ENCODE measurements around the gene RECK.

RECK gene

DNA sequence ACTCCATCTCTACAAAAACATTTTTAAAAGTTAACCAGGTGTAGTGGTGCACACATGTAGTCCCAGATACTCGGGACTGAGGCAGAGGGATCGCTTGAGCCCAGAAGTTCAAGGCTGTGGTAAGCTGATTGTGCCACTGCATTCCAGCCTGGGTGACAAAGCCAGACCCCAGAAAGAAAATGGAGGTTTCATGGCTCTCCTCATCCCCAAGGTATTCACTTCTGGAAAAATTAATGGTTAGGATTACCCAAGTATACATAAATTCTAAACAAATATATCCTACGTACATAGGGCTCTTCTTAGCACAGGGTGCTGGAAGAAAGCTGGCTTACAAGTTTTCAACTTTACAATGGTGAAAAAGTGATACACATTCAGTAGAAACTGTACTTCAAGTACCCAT lies 18.6 kb upstream of the RECK start:
- H3K27ac Mint-ChIP-seq, result no peak overlapping the region
- no peaks in the 10 kb centered on the region for H3K36me3 Mint-ChIP-seq
- peaks cover under 1% of the 10 kb centered on the region for H3K4me1 Mint-ChIP-seq
- H3K9me3 Mint-ChIP-seq, result no peaks in the 10 kb centered on the region
- ATAC-seq (no peak), DNase-seq (ENCODE audit: low spot score in 2 of 2) (no peak)
- no peak overlapping the region for H3K4me3 Mint-ChIP-seq

DNA sequence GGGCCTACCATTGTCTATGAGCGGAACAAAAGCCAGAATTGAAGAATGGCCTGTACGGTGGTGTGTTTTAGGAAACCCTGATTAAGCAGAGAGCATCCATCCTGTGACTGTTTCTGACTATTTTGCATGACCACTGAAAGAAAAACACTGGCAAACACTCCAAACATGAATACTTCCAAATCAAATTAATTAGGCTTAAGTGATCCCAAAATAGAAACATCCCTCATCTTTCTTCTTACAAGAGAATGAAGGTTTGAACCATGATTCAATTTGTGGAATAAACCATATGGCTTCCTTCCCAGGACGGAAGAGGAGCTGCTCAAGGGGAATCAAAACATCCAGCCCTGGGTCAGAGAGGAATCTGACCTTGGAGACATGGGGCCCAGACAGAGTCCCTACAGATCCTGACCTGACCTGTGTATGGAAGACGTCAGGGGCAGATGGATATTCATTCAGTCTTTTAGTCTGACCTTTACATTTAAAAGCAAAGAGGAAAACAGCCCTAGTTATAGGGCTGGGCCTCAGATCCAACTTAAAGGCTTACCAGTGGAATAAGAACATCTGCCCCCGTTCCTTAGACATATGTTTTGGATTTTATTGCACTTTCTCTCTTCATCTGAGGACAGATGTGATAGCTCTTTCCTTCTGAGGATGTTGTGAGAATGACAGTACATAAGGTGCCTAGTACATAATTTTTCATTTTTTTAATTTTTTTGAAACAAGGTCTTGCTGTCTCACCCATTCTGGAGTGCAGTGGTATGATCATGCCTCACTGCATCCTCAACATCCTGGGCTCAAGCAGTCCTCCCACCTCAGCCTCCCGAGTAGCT lies 17.6 kb upstream of the RECK start:
- ATAC-seq (no peak), DNase-seq (ENCODE audit: low spot score in 2 of 2) (no peak)
- H3K4me1 Mint-ChIP-seq, result peaks cover 6% of the 10 kb centered on the region
- no peak overlapping the region for H3K4me3 Mint-ChIP-seq
- H3K9me3 Mint-ChIP-seq, result no peaks in the 10 kb centered on the region
- peak overlapping the region; percentile 58 for H3K27ac Mint-ChIP-seq
- H3K36me3 Mint-ChIP-seq, result no peaks in the 10 kb centered on the region

DNA sequence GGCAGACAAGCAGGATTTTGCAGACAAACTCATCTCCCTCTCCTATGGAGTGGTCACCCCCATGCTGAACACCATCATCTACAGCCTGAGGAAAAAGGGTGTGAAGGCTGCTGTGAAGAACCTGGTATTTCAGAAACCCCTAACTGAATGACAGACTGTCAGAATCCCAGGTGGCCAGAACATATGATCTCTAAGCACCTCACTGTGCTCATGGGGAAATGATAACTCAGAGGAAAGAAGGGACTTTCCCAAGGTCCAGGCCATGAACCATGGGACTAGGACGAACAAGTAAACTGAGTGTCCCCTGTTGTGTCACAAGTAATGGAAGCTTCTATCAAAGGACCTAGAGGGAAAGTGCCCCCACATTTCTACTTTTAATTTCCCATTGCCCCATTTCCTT lies 14.7 kb upstream of the RECK start:
- peaks cover 6% of the 10 kb centered on the region for H3K4me1 Mint-ChIP-seq
- no peak for ATAC-seq
- DNase-seq (ENCODE audit: low spot score in 2 of 2), result no peak
- no peak overlapping the region for H3K4me3 Mint-ChIP-seq
- no peak overlapping the region for H3K27ac Mint-ChIP-seq
- H3K36me3 Mint-ChIP-seq, result no peaks in the 10 kb centered on the region
- H3K9me3 Mint-ChIP-seq, result no peaks in the 10 kb centered on the region

DNA sequence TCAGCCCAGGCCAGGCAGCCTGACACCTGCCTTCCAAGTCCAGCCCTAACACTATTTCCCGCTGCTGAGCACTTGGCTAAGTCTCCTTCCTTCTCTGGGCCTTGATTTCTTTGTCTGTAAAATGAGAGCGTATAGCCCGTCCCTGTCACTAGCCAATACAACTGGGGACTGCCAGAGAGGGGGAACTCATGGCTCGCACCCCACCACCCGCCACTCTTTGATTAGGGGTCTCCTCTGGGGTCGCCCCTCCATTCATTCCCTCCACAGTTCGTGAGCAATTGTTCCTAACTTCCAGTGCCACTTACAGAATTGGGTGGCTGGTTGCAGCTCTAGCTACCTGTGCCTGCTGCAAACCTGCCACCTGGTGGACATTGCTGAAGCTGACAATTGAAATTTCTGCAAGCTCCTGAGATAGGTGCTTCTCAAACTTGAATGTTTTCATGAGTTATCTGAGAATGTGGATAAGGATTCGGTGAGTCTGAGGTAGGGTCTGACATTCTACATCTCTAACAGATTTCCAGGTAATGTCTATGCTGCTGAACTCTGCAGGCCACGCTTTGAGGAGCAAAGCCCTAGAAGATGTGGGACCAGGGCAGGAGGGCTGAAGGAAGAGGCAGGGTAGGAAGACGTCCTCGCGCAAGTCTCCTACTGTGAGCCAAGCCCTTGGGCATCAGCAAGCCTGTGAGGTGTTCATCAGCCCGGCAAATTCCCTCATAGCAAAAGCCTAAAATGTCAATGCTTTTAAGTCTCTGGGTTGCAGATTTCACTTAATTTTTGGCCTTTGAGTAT lies 13.3 kb upstream of the RECK start:
- Mint-ChIP-seq H3K4me3 (no peak overlapping the region), H3K9me3 (no peaks in the 10 kb centered on the region), H3K27ac (peak overlapping the region; percentile 18), H3K36me3 (no peaks in the 10 kb centered on the region), H3K4me1 (peaks cover 6% of the 10 kb centered on the region)
- DNase-seq (ENCODE audit: low spot score in 2 of 2) (peak; percentile 41 to 73), ATAC-seq (peak; percentile 79)

DNA sequence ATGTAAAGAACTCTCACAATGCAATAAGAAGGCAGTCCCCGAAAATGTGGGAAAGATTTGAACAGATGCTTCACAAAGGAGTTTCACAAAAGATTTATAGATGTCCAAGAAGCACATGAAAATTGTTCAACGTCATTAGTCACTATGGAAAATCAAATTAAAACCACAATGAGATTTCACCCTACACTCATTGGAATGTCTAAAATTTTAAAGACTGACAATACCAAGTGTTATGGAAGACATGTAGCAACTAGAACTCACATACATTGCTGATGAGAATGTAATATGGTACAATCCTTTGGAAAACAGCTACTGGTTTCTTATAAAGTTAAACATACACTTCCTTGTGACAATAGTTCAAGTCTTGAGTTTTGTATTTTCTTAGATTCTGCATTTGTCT lies 11.0 kb upstream of the RECK start:
- DNase-seq (ENCODE audit: low spot score in 2 of 2), result no peak
- no peak overlapping the region for H3K4me3 Mint-ChIP-seq
- peaks cover 6% of the 10 kb centered on the region for H3K4me1 Mint-ChIP-seq
- H3K27ac Mint-ChIP-seq, result no peak overlapping the region
- H3K9me3 Mint-ChIP-seq, result no peaks in the 10 kb centered on the region
- H3K36me3 Mint-ChIP-seq, result no peaks in the 10 kb centered on the region
- ATAC-seq, result no peak

DNA sequence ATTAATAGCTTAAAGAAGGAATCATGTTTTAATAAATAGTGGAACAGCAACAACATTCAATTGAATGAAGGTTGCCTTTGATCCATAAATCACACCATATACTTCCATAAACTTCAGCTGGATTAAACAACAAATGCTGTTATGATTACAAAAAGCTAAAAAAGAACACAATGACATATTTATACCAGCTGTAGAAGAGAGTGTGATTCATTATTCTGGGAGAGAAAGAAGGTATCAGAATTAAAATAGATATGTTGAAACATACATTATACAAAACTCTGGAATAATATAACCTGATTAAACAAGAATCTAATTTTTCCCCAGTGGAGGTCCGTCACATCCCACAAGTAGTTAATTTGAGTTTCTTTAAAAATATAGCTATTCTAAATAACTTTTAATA lies 7.5 kb upstream of the RECK start:
- ATAC-seq (no peak), DNase-seq (ENCODE audit: low spot score in 2 of 2) (no peak)
- no peaks in the 10 kb centered on the region for H3K36me3 Mint-ChIP-seq
- no peaks in the 10 kb centered on the region for H3K9me3 Mint-ChIP-seq
- no peak overlapping the region for H3K27ac Mint-ChIP-seq
- no peaks in the 10 kb centered on the region for H3K4me1 Mint-ChIP-seq
- no peak overlapping the region for H3K4me3 Mint-ChIP-seq

DNA sequence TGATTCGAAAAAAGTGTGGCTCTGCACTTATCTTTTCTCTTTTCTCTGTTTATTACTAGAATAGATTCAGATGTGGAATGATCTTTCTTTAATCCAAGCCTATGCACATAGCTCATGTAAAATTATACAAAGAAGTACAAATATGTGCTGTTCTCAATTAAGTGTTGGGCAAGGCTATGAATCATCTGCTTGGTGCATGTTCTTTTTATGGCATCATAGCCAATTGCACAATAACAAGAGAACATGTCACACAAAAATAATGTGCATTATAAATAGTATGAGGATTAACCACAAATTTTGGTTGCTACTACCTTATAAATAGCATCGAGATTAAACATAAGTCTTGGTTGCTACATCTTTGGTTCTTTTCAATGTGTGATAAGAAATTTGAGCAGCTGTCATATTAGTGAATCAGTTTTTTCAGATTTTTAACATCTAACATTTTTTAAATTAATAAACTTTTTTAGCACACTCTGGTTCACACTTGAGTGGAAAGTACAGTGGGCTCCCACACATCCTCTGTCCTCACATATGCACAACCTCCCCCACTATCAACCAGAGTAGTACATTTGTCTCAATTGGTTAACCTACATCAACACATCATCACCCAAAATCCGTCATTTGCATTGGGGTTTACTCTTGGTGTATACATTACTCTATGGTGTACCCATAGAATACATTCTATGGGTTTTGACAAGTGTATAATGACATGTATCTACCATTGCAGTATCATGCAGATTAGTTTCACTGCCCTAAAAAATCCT lies 6.8 kb upstream of the RECK start:
- Mint-ChIP-seq H3K4me3 (no peak overlapping the region), H3K4me1 (no peaks in the 10 kb centered on the region), H3K27ac (no peak overlapping the region), H3K9me3 (no peaks in the 10 kb centered on the region), H3K36me3 (no peaks in the 10 kb centered on the region)
- DNase-seq (ENCODE audit: low spot score in 2 of 2) (no peak), ATAC-seq (no peak)

DNA sequence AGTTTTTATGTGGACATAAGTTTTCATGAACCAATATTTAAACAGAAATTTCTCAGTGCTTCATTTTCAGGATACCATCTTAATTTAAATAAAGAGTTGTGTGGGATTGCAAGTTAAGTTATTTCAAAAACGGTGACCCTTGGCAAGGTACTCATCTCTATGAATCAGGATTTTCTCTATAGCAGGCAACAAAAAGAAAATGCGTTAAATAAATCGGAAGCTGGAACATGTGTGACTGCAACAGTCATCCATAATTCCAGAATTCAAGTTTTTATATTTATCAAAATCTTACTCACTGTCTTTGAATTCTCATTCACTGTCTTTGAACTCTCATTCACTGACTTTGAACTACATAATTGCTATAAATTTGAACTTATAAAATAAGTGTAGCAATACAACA lies 5.8 kb upstream of the RECK start:
- DNase-seq (ENCODE audit: low spot score in 2 of 2) (no peak), ATAC-seq (no peak)
- Mint-ChIP-seq H3K36me3 (no peaks in the 10 kb centered on the region), H3K4me3 (no peak overlapping the region), H3K4me1 (no peaks in the 10 kb centered on the region), H3K9me3 (no peaks in the 10 kb centered on the region), H3K27ac (no peak overlapping the region)

DNA sequence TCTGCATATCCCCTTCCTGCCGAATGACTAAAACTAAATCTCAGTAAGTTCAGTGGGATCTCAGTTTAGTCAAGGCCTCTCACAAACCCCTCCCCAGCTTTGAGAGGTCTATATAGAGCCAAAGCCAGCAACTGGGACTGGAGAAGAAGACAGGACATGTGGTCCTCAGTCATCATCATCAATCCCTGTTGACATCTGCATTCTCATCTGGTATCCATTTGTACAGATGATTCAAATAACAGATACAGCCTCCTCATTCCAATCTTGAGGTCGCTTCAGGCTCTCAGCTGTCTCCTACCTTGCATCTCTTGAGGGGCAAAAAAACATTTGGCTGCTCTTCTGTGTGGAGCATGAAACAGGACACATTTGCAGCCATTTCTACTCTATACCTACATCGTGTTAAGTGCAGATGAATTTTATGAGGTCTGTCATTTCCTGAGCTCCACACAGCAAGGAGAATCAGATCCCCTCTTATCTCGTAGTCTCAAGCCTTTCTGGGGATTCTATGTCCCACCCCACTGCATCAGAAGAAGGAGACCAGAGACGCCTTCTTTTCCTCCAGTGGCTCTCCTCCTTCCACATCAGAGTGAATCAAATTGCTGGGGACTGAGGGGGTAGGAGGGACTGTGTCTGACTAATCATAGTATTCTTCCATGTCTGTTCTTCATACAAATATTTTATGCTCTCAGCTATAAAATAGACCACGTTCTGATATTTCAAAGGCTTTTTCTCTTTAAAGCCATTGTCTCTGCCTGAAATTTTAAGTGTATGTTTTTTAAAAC lies 4.7 kb upstream of the RECK start:
- no peak overlapping the region for H3K27ac Mint-ChIP-seq
- DNase-seq (ENCODE audit: low spot score in 2 of 2) (no peak), ATAC-seq (no peak)
- H3K4me3 Mint-ChIP-seq, result no peak overlapping the region
- no peaks in the 10 kb centered on the region for H3K36me3 Mint-ChIP-seq
- H3K4me1 Mint-ChIP-seq, result no peaks in the 10 kb centered on the region
- H3K9me3 Mint-ChIP-seq, result no peaks in the 10 kb centered on the region

DNA sequence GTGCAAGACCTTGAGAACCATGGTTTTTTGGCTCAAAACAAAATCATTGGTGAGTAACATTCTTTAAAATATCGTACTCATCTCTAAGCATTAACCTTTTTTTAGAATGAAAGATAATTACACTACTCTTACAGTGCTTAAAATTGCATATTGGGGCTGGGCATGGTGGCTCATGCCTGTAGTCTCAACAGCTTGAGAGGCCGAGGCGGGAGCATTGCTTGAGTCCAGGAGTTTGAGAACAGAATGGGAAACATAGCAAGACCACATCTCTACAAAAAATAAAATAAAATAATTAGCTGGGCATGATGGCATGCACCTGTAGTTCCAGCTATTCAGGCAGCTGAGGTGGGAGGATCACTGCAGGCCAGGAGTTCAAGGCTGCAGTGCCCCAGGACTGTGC lies 2.9 kb upstream of the RECK start:
- Mint-ChIP-seq H3K4me1 (peaks cover 7% of the 10 kb centered on the region), H3K27ac (no peak overlapping the region), H3K9me3 (no peaks in the 10 kb centered on the region), H3K4me3 (no peak overlapping the region), H3K36me3 (no peaks in the 10 kb centered on the region)
- DNase-seq (ENCODE audit: low spot score in 2 of 2) (no peak), ATAC-seq (no peak)

DNA sequence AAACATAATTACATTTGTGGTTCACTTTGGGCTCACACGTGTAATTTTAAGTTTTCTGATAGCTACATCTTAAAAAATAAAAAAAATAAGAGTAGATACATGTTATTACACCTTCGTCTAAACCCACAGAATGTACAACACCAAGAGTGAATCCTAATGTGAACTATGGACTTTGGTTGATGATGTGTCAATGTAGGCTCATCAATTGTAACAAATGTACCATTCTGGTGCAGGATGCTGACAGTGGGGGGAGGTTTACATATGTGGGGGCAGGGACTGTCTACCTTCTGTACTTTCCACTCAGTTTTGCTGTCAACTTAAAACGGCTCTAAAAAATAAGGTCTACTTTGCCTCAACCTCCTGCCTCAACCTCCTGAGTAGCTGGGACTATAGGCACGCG lies 2.5 kb upstream of the RECK start:
- no peak overlapping the region for H3K4me3 Mint-ChIP-seq
- peaks cover 8% of the 10 kb centered on the region for H3K4me1 Mint-ChIP-seq
- DNase-seq (ENCODE audit: low spot score in 2 of 2) (no peak), ATAC-seq (no peak)
- no peaks in the 10 kb centered on the region for H3K9me3 Mint-ChIP-seq
- no peaks in the 10 kb centered on the region for H3K36me3 Mint-ChIP-seq
- no peak overlapping the region for H3K27ac Mint-ChIP-seq

DNA sequence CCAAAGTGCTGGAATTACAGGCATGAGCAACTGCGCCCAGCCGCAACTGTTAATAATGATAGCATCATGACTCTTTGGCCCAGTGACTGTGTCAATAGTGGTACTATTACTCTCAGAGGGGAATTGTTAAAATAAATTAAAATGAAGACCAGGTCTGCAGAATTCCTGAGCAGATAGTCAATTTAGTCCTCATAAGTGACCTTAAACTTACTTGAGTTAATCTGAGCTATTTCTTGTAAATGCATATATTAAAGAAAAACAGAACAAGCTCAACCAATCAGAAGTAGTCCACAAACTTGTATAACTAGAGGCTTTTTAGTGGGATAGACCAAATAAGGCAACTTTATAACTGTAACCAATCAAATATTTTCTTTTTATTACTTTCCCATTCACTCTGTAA lies 1.7 kb upstream of the RECK start:
- no peaks in the 10 kb centered on the region for H3K36me3 Mint-ChIP-seq

DNA sequence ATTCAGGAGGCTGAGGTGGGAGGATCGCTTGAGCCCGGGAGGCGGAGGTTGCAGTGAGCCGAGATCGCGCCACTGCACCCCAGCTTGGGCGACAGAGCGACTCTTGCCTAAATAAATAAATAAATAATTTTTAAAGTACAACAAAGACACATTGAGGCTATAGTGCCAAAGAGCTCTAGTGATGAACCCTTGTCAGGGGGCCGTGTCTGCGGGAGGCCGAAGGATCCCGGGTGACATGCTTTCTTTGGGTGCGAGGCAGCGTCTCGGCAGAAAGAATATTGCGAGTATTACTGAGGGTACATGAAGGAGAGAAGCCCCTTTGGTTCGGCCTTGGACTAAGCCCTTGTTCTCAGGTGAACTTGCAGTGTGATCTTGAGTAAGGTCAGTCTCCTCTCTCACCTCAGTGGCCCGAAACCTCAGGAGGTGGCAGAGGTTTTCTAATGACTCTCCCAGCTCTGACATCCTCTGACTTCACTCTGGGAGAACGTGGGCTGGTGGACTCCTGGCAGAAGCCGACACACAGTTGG lies 397 bp upstream of the RECK start:
- no peaks in the 10 kb centered on the region for H3K36me3 Mint-ChIP-seq
- no peak for ATAC-seq
- DNase-seq (ENCODE audit: low spot score in 2 of 2), result no peak
- H3K4me1 Mint-ChIP-seq, result peaks cover 23% of the 10 kb centered on the region
- peak overlapping the region; percentile 79 for H3K27ac Mint-ChIP-seq
- peak overlapping the region; percentile 81 for H3K4me3 Mint-ChIP-seq
- no peaks in the 10 kb centered on the region for H3K9me3 Mint-ChIP-seq

More for the DNA sequence above, 1.7 kb upstream of the RECK start:
- Mint-ChIP-seq H3K9me3 (no peaks in the 10 kb centered on the region), H3K27ac (no peak overlapping the region), H3K4me3 (no peak overlapping the region), H3K4me1 (peaks cover 14% of the 10 kb centered on the region)
- no peak for DNase-seq (ENCODE audit: low spot score in 2 of 2)
- no peak for ATAC-seq

DNA sequence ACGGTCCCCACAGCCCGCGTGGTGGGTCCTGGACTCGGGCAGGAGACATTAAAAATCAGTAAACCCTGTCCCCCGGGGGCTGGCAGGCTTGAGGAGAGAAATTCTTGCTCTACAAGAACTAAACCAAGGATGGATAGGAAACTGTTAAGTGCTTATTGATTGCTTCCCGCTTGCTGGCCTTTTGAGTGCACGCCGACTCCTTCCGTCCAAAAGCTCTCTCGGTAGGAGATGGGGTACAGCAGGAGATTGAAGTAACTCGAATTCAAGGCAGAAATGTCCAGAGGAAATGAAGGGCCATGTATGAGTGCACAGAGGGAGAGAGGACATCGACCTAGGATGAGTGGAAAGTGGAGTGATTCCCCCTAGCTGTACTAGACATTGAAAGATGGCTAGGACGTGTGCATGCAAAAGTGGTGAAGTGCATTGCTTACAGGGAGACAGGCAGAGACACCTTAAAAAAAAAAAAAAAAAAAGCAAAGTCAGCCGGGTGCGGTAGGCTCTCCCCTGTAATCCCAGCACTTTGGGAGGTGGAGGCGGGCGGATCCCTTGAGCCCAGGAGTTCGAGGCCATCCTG lies 923 bp downstream of the RECK start:
- H3K9me3 Mint-ChIP-seq, result no peaks in the 10 kb centered on the region
- no peak for DNase-seq (ENCODE audit: low spot score in 2 of 2)
- H3K4me1 Mint-ChIP-seq, result peaks cover 36% of the 10 kb centered on the region
- no peaks in the 10 kb centered on the region for H3K36me3 Mint-ChIP-seq
- peak overlapping the region; percentile 79 for H3K27ac Mint-ChIP-seq
- H3K4me3 Mint-ChIP-seq, result peak overlapping the region; percentile 81
- ATAC-seq, result no peak

Measured in stimulated activated effector memory CD8-positive, alpha-beta T cell treated with anti-CD3 and anti-CD28 coated beads, Interleukin-12 subunit alpha, Interleukin-12 subunit beta, amount 100 ng/mL, for 72 hours (primary cell).